ENCODE measurements around the gene FANCC. TPM values are rescaled to one million over a fixed set of nuclear protein-coding genes. Genes with fewer than 3 reads are reported as not detected.

Gene FANCC
- total RNA-seq, 1 experiment from 2014 or later = 19.4 TPM

DNA sequence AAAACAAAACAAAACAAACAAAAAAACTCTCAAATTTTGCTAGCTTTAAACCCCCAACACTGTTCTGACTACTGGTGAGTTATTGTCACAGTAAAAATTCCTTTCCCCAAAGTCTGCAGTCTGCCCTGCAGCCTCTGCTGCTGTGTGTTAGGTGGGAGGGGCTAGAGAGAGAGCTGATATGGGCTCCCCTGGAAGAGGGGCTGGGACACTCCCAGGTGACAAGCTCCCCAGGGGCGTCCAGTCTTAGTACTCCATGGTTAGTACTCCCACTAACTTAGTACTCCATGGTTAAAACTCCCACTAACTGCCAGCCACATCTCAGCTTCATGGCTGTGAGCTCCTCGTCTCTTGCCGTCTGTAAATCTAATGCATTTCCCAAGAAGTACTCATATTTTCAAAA lies 191.9 kb downstream of the FANCC start:
- Histone ChIP-seq H3K27me3 (ENCODE audit: insufficient read depth, low read length) (no peaks in the 10 kb centered on the region), H3K9me2 (ENCODE audit: insufficient read depth) (no peaks in the 10 kb centered on the region), H3K4me1 (ENCODE audit: control insufficient read depth in 1 of 2, insufficient read depth in 2 of 2, low read length in 2 of 2) (no peaks in the 10 kb centered on the region), H3K27ac (ENCODE audit: low read depth, low read length) (no peak overlapping the region), H3K79me2 (ENCODE audit: insufficient read depth, low read length) (no peaks in the 10 kb centered on the region), H4K20me1 (ENCODE audit: insufficient read depth) (no peaks in the 10 kb centered on the region), H2AFZ (ENCODE audit: low read depth, low read length, poor library complexity, severe bottlenecking) (no peak overlapping the region), H3K36me3 (ENCODE audit: control insufficient read depth in 1 of 2, insufficient read depth in 2 of 2, low read length in 2 of 2) (no peaks in the 10 kb centered on the region), H3K4me3 (replicated peaks in 1 of 2; ENCODE audit: low read depth in 1 of 2, low read length in 2 of 2) (no peak overlapping the region), H3K9ac (ENCODE audit: low read length) (no peak overlapping the region), H3K9me3 (ENCODE audit: control insufficient read depth in 1 of 2, insufficient read depth in 1 of 2, low read depth in 1 of 2, low read length in 2 of 2) (no peaks in the 10 kb centered on the region), H3K4me2 (ENCODE audit: low read length) (no peak overlapping the region)
- intact Hi-C loops (cut with micrococcal nuclease) = no loop called here
- POLR2A ChIA-PET = interaction anchor here (0.5 to 0.6 kb wide), 2 partner anchors 456 to 486 kb away, joined by 4 to 6 read pairs; no protein-coding TSS in a partner anchor
- TF ChIP-seq, protein P1, sequence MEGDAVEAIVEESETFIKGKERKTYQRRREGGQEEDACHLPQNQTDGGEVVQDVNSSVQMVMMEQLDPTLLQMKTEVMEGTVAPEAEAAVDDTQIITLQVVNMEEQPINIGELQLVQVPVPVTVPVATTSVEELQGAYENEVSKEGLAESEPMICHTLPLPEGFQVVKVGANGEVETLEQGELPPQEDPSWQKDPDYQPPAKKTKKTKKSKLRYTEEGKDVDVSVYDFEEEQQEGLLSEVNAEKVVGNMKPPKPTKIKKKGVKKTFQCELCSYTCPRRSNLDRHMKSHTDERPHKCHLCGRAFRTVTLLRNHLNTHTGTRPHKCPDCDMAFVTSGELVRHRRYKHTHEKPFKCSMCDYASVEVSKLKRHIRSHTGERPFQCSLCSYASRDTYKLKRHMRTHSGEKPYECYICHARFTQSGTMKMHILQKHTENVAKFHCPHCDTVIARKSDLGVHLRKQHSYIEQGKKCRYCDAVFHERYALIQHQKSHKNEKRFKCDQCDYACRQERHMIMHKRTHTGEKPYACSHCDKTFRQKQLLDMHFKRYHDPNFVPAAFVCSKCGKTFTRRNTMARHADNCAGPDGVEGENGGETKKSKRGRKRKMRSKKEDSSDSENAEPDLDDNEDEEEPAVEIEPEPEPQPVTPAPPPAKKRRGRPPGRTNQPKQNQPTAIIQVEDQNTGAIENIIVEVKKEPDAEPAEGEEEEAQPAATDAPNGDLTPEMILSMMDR (IDR thresholded peaks at IDR 0.05 in 2 of 3, conservative IDR thresholded peaks at IDR 0.05 in 1 of 3; ENCODE audit: borderline replicate concordance in 1 of 3, insufficient read depth in 1 of 3, low read depth in 2 of 3, low read length in 2 of 3) = no peak
- TF ChIP-seq ELF1 (IDR thresholded peaks at IDR 0.05; ENCODE audit: borderline replicate concordance, low read depth) = no peak
- TF ChIP-seq ZFX (IDR thresholded peaks at IDR 0.05) = no peak
- no peak for TF ChIP-seq SRF (IDR thresholded peaks at IDR 0.05; ENCODE audit: low read depth)
- TF ChIP-seq, protein P2, sequence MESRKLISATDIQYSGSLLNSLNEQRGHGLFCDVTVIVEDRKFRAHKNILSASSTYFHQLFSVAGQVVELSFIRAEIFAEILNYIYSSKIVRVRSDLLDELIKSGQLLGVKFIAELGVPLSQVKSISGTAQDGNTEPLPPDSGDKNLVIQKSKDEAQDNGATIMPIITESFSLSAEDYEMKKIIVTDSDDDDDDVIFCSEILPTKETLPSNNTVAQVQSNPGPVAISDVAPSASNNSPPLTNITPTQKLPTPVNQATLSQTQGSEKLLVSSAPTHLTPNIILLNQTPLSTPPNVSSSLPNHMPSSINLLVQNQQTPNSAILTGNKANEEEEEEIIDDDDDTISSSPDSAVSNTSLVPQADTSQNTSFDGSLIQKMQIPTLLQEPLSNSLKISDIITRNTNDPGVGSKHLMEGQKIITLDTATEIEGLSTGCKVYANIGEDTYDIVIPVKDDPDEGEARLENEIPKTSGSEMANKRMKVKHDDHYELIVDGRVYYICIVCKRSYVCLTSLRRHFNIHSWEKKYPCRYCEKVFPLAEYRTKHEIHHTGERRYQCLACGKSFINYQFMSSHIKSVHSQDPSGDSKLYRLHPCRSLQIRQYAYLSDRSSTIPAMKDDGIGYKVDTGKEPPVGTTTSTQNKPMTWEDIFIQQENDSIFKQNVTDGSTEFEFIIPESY (IDR thresholded peaks at IDR 0.05; ENCODE audit: extremely low read depth, insufficient replicate concordance, low read length) = no peak
- BruUV-seq (replicated peaks) = no TSS peak
- DNase-seq (ENCODE audit: low read depth, low spot score) (no peak), ATAC-seq (no peak)
- RAD21 ChIA-PET (ENCODE audit: low non-redundant PET in 1 of 2, low total read pairs in 2 of 2, uncharacterized antibody in 2 of 2, unreplicated experiment in 2 of 2) = interaction anchor here in 1 of 2 experiments (0.6 kb wide), 1 partner anchor 456 kb away, joined by 3 read pairs; no protein-coding TSS in a partner anchor
- CTCF ChIA-PET = interaction anchor here (1.3 to 8.1 kb wide), 3 partner anchors 9 to 457 kb away, joined by 3 to 158 read pairs (median 8); no protein-coding TSS in a partner anchor
